NCI-H82 treated with DMSO at 0.1 percent for 48 hours (cell line): ENCODE results near the gene HASPIN.
"Not testable (repeated sequence)": the region's sequence is repeated elsewhere in the genome, so short reads cannot be mapped to it uniquely, and the experiment has no call there.

Experiments
- DNase-seq: peaks from one replicate; lab custom pipeline; 2025; ENCODE audit not compliant: unreplicated experiment; lab: John Stamatoyannopoulos, UW

The HASPIN gene

GRCh38 chr17:3695723-3696411 lies 27.8 kb upstream of the HASPIN start, which contains the start of gene P2RX5:
TSS of gene P2RX5 (minus strand) at chr17:3696155. CDS start at chr17:3696005, 150 bp downstream.
- no peak for DNase-seq

- no peak for DNase-seq
Measured at GRCh38 chr17:3697103-3697476, 26.6 kb upstream of the HASPIN start.

GRCh38 chr17:3698139-3698538 lies 25.6 kb upstream of the HASPIN start:
- DNase-seq, result no peak

- DNase-seq, result no peak
Measured at GRCh38 chr17:3699951-3700350, 23.8 kb upstream of the HASPIN start.

GRCh38 chr17:3702041-3702539 lies 21.6 kb upstream of the HASPIN start:
- not testable (repeated sequence) for DNase-seq

- no peak for DNase-seq
Measured at GRCh38 chr17:3704931-3705717, 18.6 kb upstream of the HASPIN start.

DNA sequence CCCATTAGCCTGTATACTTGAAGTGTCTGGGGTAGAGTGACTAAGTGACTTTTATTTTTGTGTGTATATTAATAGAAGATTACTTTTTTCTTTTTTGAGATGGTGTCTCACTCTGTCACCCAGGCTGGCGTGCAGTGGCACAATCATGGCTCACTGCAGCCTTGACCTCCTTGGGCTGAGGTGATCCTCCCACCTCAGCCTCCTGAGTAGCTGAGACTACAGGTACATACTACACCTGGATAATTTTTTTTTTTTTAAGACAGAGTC lies 18.1 kb upstream of the HASPIN start:
- DNase-seq, result not testable (repeated sequence)

DNA sequence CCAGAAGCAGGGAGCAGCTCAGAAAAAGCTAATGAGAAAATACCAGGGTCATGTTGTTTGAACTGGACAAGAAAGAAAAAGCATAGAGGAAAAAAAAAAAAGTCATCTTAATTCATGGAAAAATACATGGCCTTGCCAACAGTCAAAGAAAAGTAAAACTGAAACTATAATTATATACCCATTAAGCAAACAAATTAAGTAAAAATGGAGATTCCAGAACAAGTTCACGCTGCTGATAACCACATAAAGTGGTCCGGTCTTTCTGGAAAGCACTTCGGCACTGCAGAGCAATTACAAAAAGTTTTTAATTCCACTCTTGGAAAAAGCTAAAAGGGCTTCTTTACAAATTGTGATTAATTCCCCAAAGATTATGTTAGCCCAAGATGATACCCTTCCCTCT lies 15.3 kb upstream of the HASPIN start:
- DNase-seq, result no peak

DNA sequence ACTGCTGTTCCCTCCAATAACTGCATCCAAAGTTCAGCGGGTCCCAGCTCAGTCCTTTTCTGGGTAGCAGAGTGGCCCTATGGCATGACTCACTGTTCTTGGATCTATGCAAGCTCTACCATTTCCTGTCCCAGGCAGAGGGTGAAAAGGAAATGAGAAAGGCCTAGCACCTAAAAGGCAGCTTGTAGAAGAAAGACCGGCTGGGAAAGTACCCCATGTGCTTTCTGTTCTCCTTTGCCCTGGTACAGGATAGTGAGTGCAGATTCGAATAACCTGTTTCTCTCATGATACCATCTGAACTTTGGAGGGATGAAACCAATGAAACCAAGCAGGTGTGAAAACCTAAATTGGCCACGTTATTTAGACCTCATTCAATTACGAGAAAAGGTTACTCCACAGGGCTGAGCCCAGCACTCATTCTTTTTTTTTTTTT lies 12.7 kb upstream of the HASPIN start:
- DNase-seq, result no peak

DNA sequence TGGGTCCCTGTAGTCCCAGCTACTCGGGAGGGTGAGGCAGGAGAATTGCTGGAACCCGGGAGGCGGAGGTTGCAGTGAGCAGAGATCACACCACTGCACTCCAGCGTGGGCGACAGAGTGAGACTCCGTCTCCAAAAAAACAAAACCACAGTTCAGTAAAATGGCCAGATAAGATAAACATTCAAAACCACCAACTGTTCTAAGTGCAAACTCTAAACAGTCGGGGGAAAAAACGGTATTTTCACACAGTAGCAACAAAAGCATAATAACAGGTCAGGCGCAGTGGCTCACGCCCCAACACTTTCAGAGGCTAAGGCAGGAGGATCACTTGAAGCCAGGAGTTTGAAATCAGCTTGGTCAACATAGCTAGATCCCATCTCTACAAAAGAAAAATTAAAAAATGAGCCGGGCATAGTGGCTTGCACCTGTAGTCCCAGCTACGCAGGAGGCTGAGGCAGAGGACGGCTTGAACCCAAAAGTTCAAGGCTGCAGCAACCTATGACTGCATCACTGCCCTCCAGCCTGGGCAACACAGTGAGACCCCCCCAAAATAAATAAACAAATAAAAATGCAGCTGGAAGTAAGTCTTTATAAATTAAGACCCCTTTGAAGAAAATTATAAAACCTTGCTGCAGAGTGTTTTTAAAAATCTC lies 10.8 kb upstream of the HASPIN start:
- no peak for DNase-seq

GRCh38 chr17:3715296-3715695 lies 8.4 kb upstream of the HASPIN start:
- no peak for DNase-seq

- DNase-seq, result no peak
Measured at GRCh38 chr17:3718201-3718600, 5.5 kb upstream of the HASPIN start.

- DNase-seq, result no peak
Measured at GRCh38 chr17:3719265-3719664, 4.4 kb upstream of the HASPIN start.

- DNase-seq, result no peak
Measured at GRCh38 chr17:3722716-3723115, 987 bp upstream of the HASPIN start.

DNA sequence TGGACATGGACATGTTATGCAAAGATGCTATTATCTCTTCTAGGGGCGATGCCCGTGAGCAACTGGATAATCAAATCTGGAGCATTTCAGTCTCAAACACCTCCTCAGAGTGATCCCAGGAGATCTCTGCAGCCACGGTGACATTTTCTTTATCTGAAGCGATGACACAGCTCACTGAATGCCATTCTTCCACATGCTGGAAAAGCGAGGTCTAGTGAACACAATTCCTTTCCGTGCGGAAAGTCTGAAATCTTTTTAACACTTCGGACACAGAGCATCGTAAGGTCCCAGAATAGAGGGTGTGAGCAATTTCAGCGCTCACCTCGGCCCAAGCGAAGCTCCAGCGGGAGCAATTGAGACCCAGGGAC lies 531 bp upstream of the HASPIN start:
- DNase-seq, result no peak

DNA sequence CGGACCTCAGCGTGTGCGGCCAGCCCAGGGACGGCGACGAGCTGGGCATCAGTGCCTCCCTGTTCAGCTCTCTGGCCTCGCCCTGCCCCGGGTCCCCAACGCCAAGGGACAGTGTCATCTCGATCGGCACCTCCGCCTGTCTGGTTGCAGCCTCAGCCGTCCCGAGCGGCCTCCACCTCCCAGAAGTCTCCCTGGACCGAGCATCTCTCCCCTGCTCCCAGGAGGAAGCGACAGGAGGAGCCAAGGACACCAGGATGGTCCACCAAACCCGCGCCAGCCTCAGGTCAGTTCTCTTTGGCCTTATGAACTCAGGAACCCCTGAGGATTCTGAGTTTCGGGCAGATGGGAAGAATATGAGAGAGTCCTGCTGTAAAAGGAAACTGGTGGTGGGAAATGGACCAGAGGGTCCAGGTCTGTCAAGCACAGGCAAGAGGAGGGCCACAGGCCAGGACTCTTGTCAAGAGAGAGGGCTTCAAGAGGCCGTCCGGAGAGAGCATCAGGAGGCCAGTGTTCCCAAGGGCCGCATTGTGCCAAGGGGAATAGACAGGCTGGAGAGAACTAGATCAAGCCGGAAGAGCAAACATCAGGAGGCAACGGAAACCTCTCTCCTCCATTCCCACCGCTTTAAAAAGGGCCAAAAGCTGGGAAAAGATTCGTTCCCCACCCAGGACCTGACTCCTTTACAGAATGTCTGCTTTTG lies 825 bp downstream of the HASPIN start:
- DNase-seq, result no peak

DNA sequence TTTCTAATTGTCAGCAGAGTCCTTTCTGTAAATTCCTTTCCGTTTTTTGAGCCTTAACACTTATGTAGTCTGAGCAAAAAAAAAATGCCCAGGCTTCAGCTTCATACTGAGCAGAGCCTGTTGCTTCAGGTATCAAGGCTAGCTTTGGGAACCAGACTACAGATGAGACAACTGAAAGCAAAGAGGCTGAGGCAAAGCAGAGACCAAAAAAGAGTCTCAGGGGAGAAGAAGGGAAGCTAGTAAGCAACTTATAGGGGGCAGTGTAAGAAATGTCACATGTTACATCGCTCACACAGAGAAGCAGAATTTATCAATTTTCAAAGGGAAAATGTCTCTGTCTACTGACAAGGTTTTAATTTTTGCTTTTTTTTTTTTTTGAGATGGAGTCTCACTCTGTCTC lies 3.3 kb downstream of the HASPIN start:
- DNase-seq, result no peak

DNA sequence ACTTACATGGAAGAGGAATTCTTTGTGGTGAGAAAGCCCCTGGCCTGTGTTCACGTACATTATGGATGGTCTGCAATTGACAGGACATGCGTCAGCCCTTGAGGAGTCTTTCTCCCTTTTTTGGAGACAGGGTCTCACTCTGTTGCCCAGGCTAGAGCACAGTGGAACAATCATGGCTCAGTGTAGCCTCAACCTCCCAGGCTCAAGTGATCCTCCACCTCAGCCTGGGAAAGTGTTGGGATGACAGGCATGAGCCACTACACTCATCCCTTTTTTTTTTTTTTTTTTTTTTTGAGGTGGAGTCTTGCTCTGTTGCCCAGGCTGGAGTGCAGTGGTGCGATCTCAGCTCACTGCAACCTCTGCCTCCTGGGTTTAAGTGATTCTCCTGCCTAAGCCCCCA lies 4.4 kb downstream of the HASPIN start:
- DNase-seq, result not testable (repeated sequence)

- no peak for DNase-seq
Measured at GRCh38 chr17:3729881-3730280, 6.2 kb downstream of the HASPIN start.

DNA sequence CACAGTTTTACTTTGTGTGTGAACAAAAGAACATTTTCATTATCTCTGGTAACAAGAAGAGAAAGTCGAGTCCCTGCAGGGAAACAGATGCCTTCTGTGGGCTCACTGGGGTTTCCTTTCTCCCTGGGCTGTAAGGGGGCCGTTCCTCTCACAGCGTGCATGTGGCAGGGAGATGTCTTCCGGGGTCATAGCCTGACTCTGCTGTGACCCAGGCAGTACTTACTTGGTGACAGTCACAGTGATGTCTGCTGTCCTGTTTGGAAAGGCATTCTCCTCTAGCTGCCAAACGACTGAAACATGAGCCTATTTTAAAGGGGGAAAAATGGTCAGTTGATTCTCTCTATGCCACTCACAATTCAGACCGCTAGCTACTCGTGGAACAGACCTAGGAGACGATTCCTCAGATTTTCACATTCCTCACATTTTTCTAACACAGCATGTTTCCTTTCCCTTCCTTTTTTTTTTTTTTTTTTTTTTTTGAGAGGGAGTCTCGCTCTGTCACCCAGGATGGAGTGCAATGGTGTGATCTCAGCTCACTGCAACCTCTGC lies 7.3 kb downstream of the HASPIN start:
- DNase-seq, result no peak

- DNase-seq, result no peak
Measured at GRCh38 chr17:3732210-3732621, 8.5 kb downstream of the HASPIN start.
